ENCODE results near the gene POGZ. TPM values are rescaled to one million over a fixed set of nuclear protein-coding genes. Genes with fewer than 3 reads are reported as not detected.

The POGZ gene
- total RNA-seq, 4 donors from 2014 or later, result 44.1 to 90.9 (median 72.7) TPM

DNA sequence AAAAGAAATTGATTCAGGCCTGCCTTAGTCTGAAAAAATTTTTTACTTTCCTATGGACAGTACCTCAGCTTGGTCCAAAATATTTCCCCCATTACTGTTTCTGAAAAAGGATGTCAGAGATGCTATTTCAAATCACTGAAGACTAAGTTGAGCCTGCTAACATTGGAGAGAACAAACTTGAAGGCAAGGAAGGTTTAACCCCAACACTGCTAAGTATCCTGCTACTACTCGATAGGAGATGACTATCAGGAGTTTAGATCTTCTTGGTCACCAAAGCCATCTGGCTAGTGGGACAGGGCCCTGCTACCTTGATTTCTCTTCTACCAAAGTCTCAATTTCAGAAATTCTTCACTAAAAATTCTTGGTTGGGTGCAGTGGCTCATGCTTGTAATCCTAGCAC lies 22.7 kb upstream of the POGZ start:
- H3K36me3 ChIP-seq, result no peaks in the 10 kb centered on the region
- WGBS, 2 donors (ENCODE audit: low coverage in 1 of 2), result 92% methylated on average over 1 of the region's 1 CpG; no CpG with 5 or more reads in 1 of the 2 donors
- H3K27ac ChIP-seq, result no peak overlapping the region
- H3K4me3 ChIP-seq, result no peak overlapping the region
- TF ChIP-seq, protein P1, sequence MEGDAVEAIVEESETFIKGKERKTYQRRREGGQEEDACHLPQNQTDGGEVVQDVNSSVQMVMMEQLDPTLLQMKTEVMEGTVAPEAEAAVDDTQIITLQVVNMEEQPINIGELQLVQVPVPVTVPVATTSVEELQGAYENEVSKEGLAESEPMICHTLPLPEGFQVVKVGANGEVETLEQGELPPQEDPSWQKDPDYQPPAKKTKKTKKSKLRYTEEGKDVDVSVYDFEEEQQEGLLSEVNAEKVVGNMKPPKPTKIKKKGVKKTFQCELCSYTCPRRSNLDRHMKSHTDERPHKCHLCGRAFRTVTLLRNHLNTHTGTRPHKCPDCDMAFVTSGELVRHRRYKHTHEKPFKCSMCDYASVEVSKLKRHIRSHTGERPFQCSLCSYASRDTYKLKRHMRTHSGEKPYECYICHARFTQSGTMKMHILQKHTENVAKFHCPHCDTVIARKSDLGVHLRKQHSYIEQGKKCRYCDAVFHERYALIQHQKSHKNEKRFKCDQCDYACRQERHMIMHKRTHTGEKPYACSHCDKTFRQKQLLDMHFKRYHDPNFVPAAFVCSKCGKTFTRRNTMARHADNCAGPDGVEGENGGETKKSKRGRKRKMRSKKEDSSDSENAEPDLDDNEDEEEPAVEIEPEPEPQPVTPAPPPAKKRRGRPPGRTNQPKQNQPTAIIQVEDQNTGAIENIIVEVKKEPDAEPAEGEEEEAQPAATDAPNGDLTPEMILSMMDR (IDR thresholded peaks at IDR 0.05), result no peak
- TF ChIP-seq POLR2AphosphoS5 (IDR thresholded peaks at IDR 0.05) (no peak), EP300 (IDR thresholded peaks at IDR 0.05; ENCODE audit: low read depth) (no peak), POLR2A (IDR thresholded peaks at IDR 0.05) (no peak)
- no peaks in the 10 kb centered on the region for H3K27me3 ChIP-seq
- in situ Hi-C loops (cut with MboI; ENCODE audit: low pct_ligation_motif_present in 1 of 4, low pct_unique_long_range_greater_than_20kb in 1 of 4, low sequenced_read_pairs in 3 of 4), result no loop called here
- peaks cover 0 to 5% of the 10 kb centered on the region in 2 donors for H3K9me3 ChIP-seq
- intact Hi-C loops (cut with DNase I; ENCODE audit: low total_unique reads), result no loop called here
- DNase-seq, result no peak
- peaks cover 0 to 3% (median 0%) of the 10 kb centered on the region in 4 donors for H3K4me1 ChIP-seq

GRCh38 chr1:151479462-151479861 lies 20.2 kb upstream of the POGZ start:
- intact Hi-C loops (cut with DNase I; ENCODE audit: low total_unique reads) (no loop called here), in situ Hi-C loops (cut with MboI; ENCODE audit: low pct_ligation_motif_present in 1 of 4, low pct_unique_long_range_greater_than_20kb in 1 of 4, low sequenced_read_pairs in 3 of 4) (no loop called here)
- no peak overlapping the region for H3K27ac ChIP-seq
- no peaks in the 10 kb centered on the region for H3K27me3 ChIP-seq
- peaks cover 0 to 5% of the 10 kb centered on the region in 2 donors for H3K9me3 ChIP-seq
- TF ChIP-seq, protein P1 (IDR thresholded peaks at IDR 0.05), result no peak
- no peak for TF ChIP-seq EP300 (IDR thresholded peaks at IDR 0.05; ENCODE audit: low read depth)
- no peak for TF ChIP-seq POLR2A (IDR thresholded peaks at IDR 0.05)
- no peak for TF ChIP-seq POLR2AphosphoS5 (IDR thresholded peaks at IDR 0.05)
- no peak overlapping the region for H3K4me3 ChIP-seq
- DNase-seq, result no peak
- H3K36me3 ChIP-seq, result no peaks in the 10 kb centered on the region
- 84 to 94% methylated on average over 5 of the region's 5 CpGs for WGBS, 2 donors (ENCODE audit: low coverage in 1 of 2)
- peaks cover 0 to 3% (median 0%) of the 10 kb centered on the region in 4 donors for H3K4me1 ChIP-seq

GRCh38 chr1:151478923-151479322 lies 19.6 kb upstream of the POGZ start:
- no peak for TF ChIP-seq EP300 (IDR thresholded peaks at IDR 0.05; ENCODE audit: low read depth)
- no peak for TF ChIP-seq POLR2A (IDR thresholded peaks at IDR 0.05)
- TF ChIP-seq POLR2AphosphoS5 (IDR thresholded peaks at IDR 0.05), result no peak
- TF ChIP-seq, protein P1 (IDR thresholded peaks at IDR 0.05), result no peak
- 72 to 73% methylated on average over 2 of the region's 2 CpGs for WGBS, 2 donors (ENCODE audit: low coverage in 1 of 2)

GRCh38 chr1:151478140-151478812 lies 19.0 kb upstream of the POGZ start:
- no peaks in the 10 kb centered on the region for H3K36me3 ChIP-seq
- intact Hi-C loops (cut with DNase I; ENCODE audit: low total_unique reads), result no loop called here
- TF ChIP-seq EP300 (IDR thresholded peaks at IDR 0.05; ENCODE audit: low read depth), result no peak
- no peak overlapping the region for H3K27ac ChIP-seq
- DNase-seq, result no peak
- H3K4me1 ChIP-seq, result peaks cover 0 to 8% (median 0%) of the 10 kb centered on the region in 4 donors
- H3K27me3 ChIP-seq, result no peaks in the 10 kb centered on the region
- peaks cover 0 to 5% of the 10 kb centered on the region in 2 donors for H3K9me3 ChIP-seq
- no peak overlapping the region for H3K4me3 ChIP-seq
- WGBS, 2 donors (ENCODE audit: low coverage in 1 of 2), result 81% methylated on average over 1 of the region's 1 CpG; no CpG with 5 or more reads in 1 of the 2 donors
- in situ Hi-C loops (cut with MboI; ENCODE audit: low pct_ligation_motif_present in 1 of 4, low pct_unique_long_range_greater_than_20kb in 1 of 4, low sequenced_read_pairs in 3 of 4), result no loop called here

More at GRCh38 chr1:151478923-151479322, 19.6 kb upstream of the POGZ start:
- H3K27me3 ChIP-seq, result no peaks in the 10 kb centered on the region
- no peak overlapping the region for H3K4me3 ChIP-seq
- H3K27ac ChIP-seq, result no peak overlapping the region
- DNase-seq, result no peak
- H3K4me1 ChIP-seq, result peaks cover 0 to 3% (median 0%) of the 10 kb centered on the region in 4 donors
- H3K9me3 ChIP-seq, result peaks cover 0 to 5% of the 10 kb centered on the region in 2 donors
- in situ Hi-C loops (cut with MboI; ENCODE audit: low pct_ligation_motif_present in 1 of 4, low pct_unique_long_range_greater_than_20kb in 1 of 4, low sequenced_read_pairs in 3 of 4), result no loop called here
- H3K36me3 ChIP-seq, result no peaks in the 10 kb centered on the region
- intact Hi-C loops (cut with DNase I; ENCODE audit: low total_unique reads), result no loop called here
